Mesendoderm (in vitro differentiated cells): Measurements from ENCODE around the gene KCNK10.
A peak's percentile ranks its signal among the peaks of the same experiment; 100 is the strongest.

Source experiments
- DNase-seq: peaks from one replicate; pipeline ENCODE4 v3.0.0; 2013
- H2AK5ac ChIP-seq: 2 replicates; pipeline ENCODE4 v1.6.1; 2013; ENCODE audit warnings: low read length, inconsistent platforms
- H2BK120ac ChIP-seq: 2 replicates; pipeline ENCODE4 v1.6.1; 2013; ENCODE audit warnings: low read depth, mild to moderate bottlenecking, low read length, moderate library complexity, mixed read lengths
- H2BK15ac ChIP-seq: replicated peaks from 2 replicates; pipeline ENCODE4 v1.6.1; 2013; ENCODE audit warnings: low read depth, mild to moderate bottlenecking, moderate library complexity
- H2BK5ac ChIP-seq: 2 replicates; pipeline ENCODE4 v1.6.1; 2013; ENCODE audit warnings: low read length, inconsistent platforms
- H3K18ac ChIP-seq: 2 replicates; pipeline ENCODE4 v1.6.1; 2013; ENCODE audit warnings: mild to moderate bottlenecking, low read length, mixed read lengths
- H3K23ac ChIP-seq: one replicate; pipeline ENCODE4 v1.6.1; 2013; ENCODE audit warnings: low read length
- H3K27ac ChIP-seq: 2 replicates; pipeline ENCODE4 v1.5.1; 2013; ENCODE audit warnings: low read depth, mild to moderate bottlenecking, inconsistent platforms, low read length, moderate library complexity
- H3K27me3 ChIP-seq: 2 replicates; pipeline ENCODE4 v1.6.1; 2013; ENCODE audit warnings: low read length, control low read depth, mild to moderate bottlenecking, inconsistent platforms; ENCODE audit not compliant: insufficient read depth, poor library complexity
- H3K36me3 ChIP-seq: 2 replicates; pipeline ENCODE4 v1.6.1; 2013; ENCODE audit warnings: low read length, inconsistent platforms; ENCODE audit not compliant: control insufficient read depth, insufficient read depth
- H3K4ac ChIP-seq: one replicate; pipeline ENCODE4 v1.6.1; 2013; ENCODE audit warnings: low read depth, mild to moderate bottlenecking, low read length, moderate library complexity
- H3K4me1 ChIP-seq: 2 replicates; pipeline ENCODE4 v1.6.1; 2013; ENCODE audit warnings: low read depth, low read length, inconsistent platforms; ENCODE audit not compliant: control insufficient read depth
- H3K4me2 ChIP-seq: 2 replicates; pipeline ENCODE4 v1.6.1; 2013; ENCODE audit warnings: low read length
- H3K4me3 ChIP-seq: 2 replicates; pipeline ENCODE4 v1.5.1; 2013; ENCODE audit warnings: mild to moderate bottlenecking, low read length
- H3K56ac ChIP-seq: one replicate; pipeline ENCODE4 v1.6.1; 2013; ENCODE audit warnings: low read length
- H3K79me1 ChIP-seq: 2 replicates; pipeline ENCODE4 v1.6.1; 2013; ENCODE audit warnings: low read length, inconsistent platforms
- H3K79me2 ChIP-seq: 2 replicates; pipeline ENCODE4 v1.6.1; 2013; ENCODE audit warnings: mild to moderate bottlenecking, low read length; ENCODE audit not compliant: control insufficient read depth, insufficient read depth
- H3K9ac ChIP-seq: 2 replicates; pipeline ENCODE4 v1.6.1; 2013; ENCODE audit warnings: low read length, inconsistent platforms
- H4K5ac ChIP-seq: one replicate; pipeline ENCODE4 v1.6.1; 2013; ENCODE audit warnings: low read length
- H4K8ac ChIP-seq: one replicate; pipeline ENCODE4 v1.6.1; 2013; ENCODE audit warnings: low read depth, mild to moderate bottlenecking, control low read depth, low read length, moderate library complexity
- WGBS: extraction: QIAGEN DNeasy Blood & Tissue Kit; methylation state at CpG from one replicate; pipeline ENCODE4 v1.1.7; 2013; ENCODE audit warnings: low lambda C conversion rate, missing lambda C conversion rate; ENCODE audit not compliant: insufficient coverage; ENCODE audit errors: extremely low coverage; 5-methylcytosine and 5-hydroxymethylcytosine counted together

The KCNK10 gene

DNA sequence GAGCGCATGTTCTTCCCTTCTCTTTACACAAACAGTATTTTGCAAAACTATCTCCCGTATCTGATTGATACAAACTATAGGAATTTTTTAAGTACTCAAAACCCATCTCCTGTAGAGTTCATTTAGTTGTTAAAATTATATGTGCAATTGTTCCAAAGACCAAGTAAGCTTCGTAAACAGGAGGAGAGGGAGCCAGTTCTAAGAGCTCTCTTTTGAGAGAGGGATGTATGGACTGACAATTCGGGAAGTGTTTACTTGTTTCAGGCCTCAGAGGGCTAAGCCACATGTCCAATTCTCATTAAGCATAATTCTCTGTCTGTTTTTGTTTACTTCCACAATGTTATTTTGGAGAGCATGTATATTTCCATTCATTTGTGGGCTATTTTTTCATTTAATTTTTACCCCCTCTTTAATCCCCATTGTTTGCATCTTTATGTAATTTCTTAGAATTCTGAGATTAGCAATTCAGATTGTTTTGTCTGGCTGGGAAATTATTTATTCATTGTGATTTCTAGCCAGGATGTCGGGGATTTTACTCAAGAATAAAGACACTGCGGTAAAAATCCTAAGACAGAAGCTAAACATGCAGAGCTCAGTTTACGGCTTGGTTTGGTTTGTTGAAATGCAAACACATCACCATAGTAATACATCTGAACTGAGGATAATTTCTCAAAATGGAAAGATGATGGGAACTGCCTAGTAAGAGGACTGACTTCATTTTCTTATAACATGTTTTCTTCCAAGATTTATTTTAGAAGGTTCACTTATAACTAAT lies 126.8 kb downstream of the KCNK10 start:
- H3K4me1 ChIP-seq = peaks cover 2% of the 10 kb centered on the region
- no peak overlapping the region for H3K4ac ChIP-seq

DNA sequence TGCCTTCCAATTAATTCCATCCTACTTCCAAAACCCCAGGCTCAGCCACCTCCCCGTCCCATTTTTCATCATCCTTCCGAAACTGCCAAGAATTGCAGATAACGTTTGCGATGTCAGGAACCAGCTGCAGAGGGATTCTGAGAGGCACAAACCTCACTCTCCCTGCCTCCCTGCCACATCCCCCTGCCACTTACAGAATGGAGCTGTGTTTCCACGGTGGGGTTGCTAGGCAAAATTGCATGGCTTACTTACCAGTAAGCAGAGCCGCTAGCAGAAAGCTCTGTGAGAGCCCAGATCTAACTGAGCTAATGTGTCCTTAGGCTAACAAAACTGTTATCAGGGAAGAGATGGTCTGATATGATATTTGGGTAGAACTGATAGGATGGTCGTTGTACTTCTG lies 127.4 kb downstream of the KCNK10 start:
- H3K18ac ChIP-seq = no peak overlapping the region
- H3K27ac ChIP-seq = no peak overlapping the region
- H2AK5ac ChIP-seq = no peak overlapping the region
- no peak overlapping the region for H2BK5ac ChIP-seq
- H3K79me2 ChIP-seq = no peaks in the 10 kb centered on the region
- no peak overlapping the region for H3K23ac ChIP-seq
- no peaks in the 10 kb centered on the region for H3K36me3 ChIP-seq
- no peaks in the 10 kb centered on the region for H3K79me1 ChIP-seq
- H3K56ac ChIP-seq = peak overlapping the region; percentile 46
- no peak overlapping the region for H2BK15ac ChIP-seq
- peaks cover 2% of the 10 kb centered on the region for H3K4me1 ChIP-seq
- no peak overlapping the region for H2BK120ac ChIP-seq
- H4K8ac ChIP-seq = no peak overlapping the region
- no peaks in the 10 kb centered on the region for H3K27me3 ChIP-seq
- H3K4me2 ChIP-seq = no peak overlapping the region
- no CpG with 5 or more reads among the region's 7 CpGs for WGBS
- peak; percentile 80 for DNase-seq
- H3K4ac ChIP-seq = no peak overlapping the region
- no peak overlapping the region for H3K4me3 ChIP-seq
- no peak overlapping the region for H4K5ac ChIP-seq
- no peak overlapping the region for H3K9ac ChIP-seq

More for the DNA sequence above, 126.8 kb downstream of the KCNK10 start:
- H4K5ac ChIP-seq = no peak overlapping the region
- H3K9ac ChIP-seq = no peak overlapping the region
- H3K4me3 ChIP-seq = no peak overlapping the region
- no peaks in the 10 kb centered on the region for H3K36me3 ChIP-seq
- H3K27ac ChIP-seq = no peak overlapping the region
- H3K56ac ChIP-seq = no peak overlapping the region
- H3K18ac ChIP-seq = no peak overlapping the region
- no peak overlapping the region for H2BK120ac ChIP-seq
- WGBS = no CpG with 5 or more reads among the region's 7 CpGs
- H3K79me1 ChIP-seq = no peaks in the 10 kb centered on the region
- H3K27me3 ChIP-seq = no peaks in the 10 kb centered on the region
- H3K4me2 ChIP-seq = no peak overlapping the region
- no peak overlapping the region for H3K23ac ChIP-seq
- no peak overlapping the region for H4K8ac ChIP-seq
- H2AK5ac ChIP-seq = no peak overlapping the region
- no peak for DNase-seq
- H2BK15ac ChIP-seq = no peak overlapping the region
- H3K79me2 ChIP-seq = no peaks in the 10 kb centered on the region
- H2BK5ac ChIP-seq = no peak overlapping the region

DNA sequence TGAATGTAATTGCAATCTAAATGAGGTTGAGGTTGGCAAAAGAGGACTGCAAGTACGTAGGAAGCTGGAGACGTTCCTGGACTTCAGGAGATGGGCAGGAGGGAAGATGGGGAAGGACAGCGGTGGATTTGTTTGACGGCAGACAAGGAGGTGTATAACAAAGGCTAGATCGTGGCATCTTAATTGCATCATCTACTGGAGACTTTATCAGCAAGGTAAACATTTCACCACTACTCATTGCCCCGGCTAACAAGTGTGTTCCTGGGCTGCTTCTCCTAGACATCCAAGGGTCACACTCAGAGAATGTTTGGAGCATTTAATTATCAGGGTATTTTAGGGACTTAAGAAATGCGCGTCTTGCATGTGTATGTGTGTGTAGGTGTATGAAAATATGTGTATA lies 128.5 kb downstream of the KCNK10 start:
- Histone ChIP-seq H4K8ac (no peak overlapping the region), H3K27ac (no peak overlapping the region), H3K4me3 (no peak overlapping the region), H2BK5ac (no peak overlapping the region), H3K79me1 (no peaks in the 10 kb centered on the region), H2AK5ac (no peak overlapping the region), H3K4me1 (peaks cover 4% of the 10 kb centered on the region), H3K4ac (no peak overlapping the region), H3K36me3 (no peaks in the 10 kb centered on the region), H3K56ac (no peak overlapping the region), H3K27me3 (no peaks in the 10 kb centered on the region), H4K5ac (no peak overlapping the region), H3K18ac (no peak overlapping the region), H2BK120ac (no peak overlapping the region), H3K23ac (no peak overlapping the region), H3K9ac (no peak overlapping the region), H2BK15ac (no peak overlapping the region), H3K4me2 (no peak overlapping the region), H3K79me2 (no peaks in the 10 kb centered on the region)
- WGBS = no CpG with 5 or more reads among the region's 8 CpGs
- peak; percentile 40 for DNase-seq

DNA sequence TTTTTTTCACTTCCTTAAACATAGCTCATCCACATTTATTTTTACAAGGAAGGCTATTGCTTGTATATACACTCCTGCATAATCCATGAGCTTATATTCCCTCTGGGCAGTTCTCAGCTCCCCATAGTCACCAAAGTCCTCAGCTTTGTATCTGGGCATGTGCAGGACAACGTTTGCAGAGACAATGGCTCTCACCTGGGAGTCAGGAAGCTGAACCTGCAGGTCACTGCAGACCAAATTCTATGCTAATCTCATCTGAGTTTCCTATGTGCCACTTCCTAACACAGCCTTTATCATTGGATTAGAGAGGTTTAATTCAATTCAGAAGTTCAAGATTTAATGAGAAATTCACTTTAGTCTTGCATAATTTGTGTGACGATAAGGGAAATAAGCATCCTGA lies 131.5 kb downstream of the KCNK10 start:
- H2BK15ac ChIP-seq = no peak overlapping the region
- H3K79me2 ChIP-seq = no peaks in the 10 kb centered on the region
- H3K4me1 ChIP-seq = peaks cover 4% of the 10 kb centered on the region
- H3K4me2 ChIP-seq = no peak overlapping the region
- no peak overlapping the region for H4K8ac ChIP-seq
- no peak overlapping the region for H3K4me3 ChIP-seq
- no peak overlapping the region for H3K23ac ChIP-seq
- no peak overlapping the region for H3K4ac ChIP-seq
- no peaks in the 10 kb centered on the region for H3K27me3 ChIP-seq
- no peaks in the 10 kb centered on the region for H3K79me1 ChIP-seq
- H2AK5ac ChIP-seq = no peak overlapping the region
- H2BK120ac ChIP-seq = no peak overlapping the region
- no peak overlapping the region for H2BK5ac ChIP-seq
- H3K36me3 ChIP-seq = no peaks in the 10 kb centered on the region
- no peak overlapping the region for H3K18ac ChIP-seq
- no peak overlapping the region for H3K9ac ChIP-seq
- no peak overlapping the region for H3K27ac ChIP-seq
- no peak overlapping the region for H4K5ac ChIP-seq
- WGBS = no CpG with 5 or more reads among the region's 2 CpGs
- H3K56ac ChIP-seq = no peak overlapping the region
- peak; percentile 73 for DNase-seq

DNA sequence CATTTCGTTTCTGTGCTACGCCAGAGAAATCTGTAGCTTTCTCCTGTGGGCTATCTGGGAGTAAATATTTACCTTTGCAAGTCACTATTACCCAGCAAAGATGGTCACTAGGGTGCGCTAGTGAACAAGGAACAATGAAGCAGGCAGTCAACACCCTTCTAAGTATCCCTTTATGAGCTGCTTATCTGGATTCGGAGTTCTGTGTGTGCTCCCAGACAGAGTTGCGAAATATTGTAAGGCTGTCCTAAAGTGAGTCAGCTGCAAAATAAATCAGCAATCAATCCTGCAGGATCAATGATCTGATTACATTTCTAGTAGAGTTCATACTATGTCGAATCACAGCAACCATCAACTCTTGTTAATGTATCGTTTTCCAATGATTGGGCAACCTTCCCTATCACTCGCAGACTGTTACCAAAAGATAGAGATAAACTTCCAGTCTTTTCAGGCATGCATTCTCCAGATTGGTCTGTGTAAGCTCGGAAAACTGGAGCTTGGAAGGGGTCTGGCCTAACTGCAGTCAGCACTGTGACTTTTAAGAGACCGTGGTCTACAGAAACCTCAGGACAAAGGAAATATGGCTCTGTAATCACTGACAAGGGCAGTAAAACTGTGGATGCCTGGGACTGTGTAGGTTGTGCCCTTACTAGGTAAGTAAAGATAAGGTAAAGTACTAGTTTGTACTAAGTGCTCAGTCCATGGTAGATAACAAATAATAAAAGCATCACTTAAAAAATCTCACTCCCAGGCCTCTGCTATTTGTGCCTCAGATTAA lies 133.5 kb downstream of the KCNK10 start:
- Histone ChIP-seq H3K4me3 (no peak overlapping the region), H4K5ac (no peak overlapping the region), H2AK5ac (no peak overlapping the region), H3K4me1 (peaks cover 4% of the 10 kb centered on the region), H3K18ac (peak overlapping the region; percentile 23), H3K36me3 (no peaks in the 10 kb centered on the region), H2BK120ac (no peak overlapping the region), H4K8ac (no peak overlapping the region), H3K27ac (peak overlapping the region; percentile 20), H3K23ac (no peak overlapping the region), H2BK15ac (no peak overlapping the region), H3K4me2 (peak overlapping the region; percentile 49), H2BK5ac (no peak overlapping the region), H3K56ac (peak overlapping the region; percentile 80), H3K79me1 (no peaks in the 10 kb centered on the region), H3K79me2 (no peaks in the 10 kb centered on the region), H3K4ac (no peak overlapping the region), H3K27me3 (no peaks in the 10 kb centered on the region), H3K9ac (peak overlapping the region; percentile 57)
- peak; percentile 93 for DNase-seq
- no CpG with 5 or more reads among the region's 10 CpGs for WGBS
